ENCODE measurements around the gene DUS1L. TPM values are rescaled to one million over a fixed set of nuclear protein-coding genes. Genes with fewer than 3 reads are reported as not detected.

Gene DUS1L
- total and polyA plus RNA-seq, 2 donors (not counting 1 experiment from before 2014, with no cell fraction given), result 109 to 241 TPM

GRCh38 chr17:82085931-82086764 is 20.5 kb upstream of the DUS1L start:
- ATAC-seq (ENCODE audit: low read depth), result no peak
- H3K36me3 ChIP-seq (replicated peaks in 1 of 2; ENCODE audit: control extremely low read depth in 1 of 2, control insufficient read depth in 1 of 2, extremely low read depth in 1 of 2, insufficient read depth in 2 of 2, low read length in 1 of 2), result peaks cover 0 to 70% of the 10 kb centered on the region in 2 experiments
- CTCF ChIA-PET, result no interaction called here
- no peaks in the 10 kb centered on the region for H3K79me2 ChIP-seq (ENCODE audit: control insufficient read depth, insufficient read depth, low read length)
- Mint-ChIP-seq H3K9me3 (ENCODE audit: insufficient read depth) (no peaks in the 10 kb centered on the region), H3K4me1 (no peaks in the 10 kb centered on the region), H3K27me3 (no peaks in the 10 kb centered on the region), H3K4me3 (no peak overlapping the region), H3K27ac (no peak overlapping the region)
- no peaks in the 10 kb centered on the region for H3K4me1 ChIP-seq (ENCODE audit: control insufficient read depth in 2 of 2, insufficient read depth in 2 of 2, low read length in 2 of 2)
- no peak overlapping the region for H3K27ac ChIP-seq (ENCODE audit: low read length in 2 of 2)
- 93% methylated on average over 25 of the region's 25 CpGs for WGBS (ENCODE audit: insufficient coverage)
- no peak overlapping the region for H2AFZ ChIP-seq (ENCODE audit: insufficient read depth, low read depth, low read length, poor library complexity, severe bottlenecking)
- no peaks in the 10 kb centered on the region for H3K27me3 ChIP-seq (replicated peaks in 1 of 4; ENCODE audit: control extremely low read depth in 1 of 4, control insufficient read depth in 3 of 4, insufficient read depth in 4 of 4, low read length in 3 of 4)
- POLR2A ChIA-PET, result no interaction called here
- H3K4me2 ChIP-seq (replicated peaks; ENCODE audit: low read depth, low read length, poor library complexity, severe bottlenecking), result no peak overlapping the region
- no peak overlapping the region for H3K9ac ChIP-seq (ENCODE audit: low read length)
- intact Hi-C loops (cut with micrococcal nuclease), result no loop called here
- H4K20me1 ChIP-seq (ENCODE audit: control insufficient read depth, insufficient read depth, low read length, poor library complexity, severe bottlenecking), result no peaks in the 10 kb centered on the region
- TF ChIP-seq CTCF (IDR thresholded peaks at IDR 0.05) (no peak), EZH2 (IDR thresholded peaks at IDR 0.05; ENCODE audit: borderline replicate concordance, insufficient read depth, low read depth, low read length, poor library complexity, severe bottlenecking) (no peak)
- DNase-seq, result no peak
- no peaks in the 10 kb centered on the region for H3K9me3 ChIP-seq (ENCODE audit: control extremely low read depth in 1 of 3, control insufficient read depth in 2 of 3, insufficient read depth in 1 of 3, low read length in 2 of 3)
- H3K4me3 ChIP-seq (ENCODE audit: control extremely low read depth in 1 of 5, extremely low read depth in 1 of 5, insufficient read depth in 1 of 5, low read depth in 2 of 5, low read length in 4 of 5), result no peak overlapping the region
